Loucy (cell line): ENCODE results near the gene KCNA10.

Source experiments
- EZH2phosphoT487 ChIP-seq: fragments of 200-600 bp; IDR thresholded peaks from 2 replicates; pipeline ENCODE4 v1.6.1; 2018; ENCODE audit warnings: antibody characterized with exemption, mild to moderate bottlenecking, moderate library complexity, borderline replicate concordance
- TF ChIP-seq, protein P1 (sequence below): fragments of 200-600 bp; sonication (generic); conservative IDR thresholded peaks from 2 replicates; pipeline ENCODE4 v1.5.1; 2014; ENCODE audit warnings: mild to moderate bottlenecking, antibody characterized with exemption, low read length

DNA sequence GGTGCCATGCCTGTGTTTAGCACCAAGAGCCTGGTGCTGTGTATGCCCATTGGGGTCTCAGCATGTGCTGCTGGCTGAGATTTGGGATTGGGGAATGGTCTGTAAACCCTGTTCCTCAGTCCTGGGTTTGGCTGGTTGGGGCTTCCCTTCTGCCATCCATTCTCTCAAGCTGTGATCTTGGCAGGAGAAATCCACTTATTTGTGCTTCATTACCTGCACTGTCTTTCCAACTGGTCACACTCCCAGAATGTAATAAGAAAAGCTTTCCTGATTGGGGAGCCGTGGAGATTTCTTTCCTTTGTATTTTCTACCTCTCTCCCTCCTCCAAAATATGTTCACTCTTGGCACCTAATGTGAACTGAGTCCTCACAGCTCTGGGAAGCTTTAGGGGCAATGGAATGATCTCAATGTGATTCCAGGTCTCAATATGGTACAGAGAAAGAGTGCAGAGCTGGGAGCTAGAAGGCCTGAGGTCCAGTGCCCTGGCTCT is 23.0 kb upstream of the KCNA10 start:
- TF ChIP-seq, protein P1, sequence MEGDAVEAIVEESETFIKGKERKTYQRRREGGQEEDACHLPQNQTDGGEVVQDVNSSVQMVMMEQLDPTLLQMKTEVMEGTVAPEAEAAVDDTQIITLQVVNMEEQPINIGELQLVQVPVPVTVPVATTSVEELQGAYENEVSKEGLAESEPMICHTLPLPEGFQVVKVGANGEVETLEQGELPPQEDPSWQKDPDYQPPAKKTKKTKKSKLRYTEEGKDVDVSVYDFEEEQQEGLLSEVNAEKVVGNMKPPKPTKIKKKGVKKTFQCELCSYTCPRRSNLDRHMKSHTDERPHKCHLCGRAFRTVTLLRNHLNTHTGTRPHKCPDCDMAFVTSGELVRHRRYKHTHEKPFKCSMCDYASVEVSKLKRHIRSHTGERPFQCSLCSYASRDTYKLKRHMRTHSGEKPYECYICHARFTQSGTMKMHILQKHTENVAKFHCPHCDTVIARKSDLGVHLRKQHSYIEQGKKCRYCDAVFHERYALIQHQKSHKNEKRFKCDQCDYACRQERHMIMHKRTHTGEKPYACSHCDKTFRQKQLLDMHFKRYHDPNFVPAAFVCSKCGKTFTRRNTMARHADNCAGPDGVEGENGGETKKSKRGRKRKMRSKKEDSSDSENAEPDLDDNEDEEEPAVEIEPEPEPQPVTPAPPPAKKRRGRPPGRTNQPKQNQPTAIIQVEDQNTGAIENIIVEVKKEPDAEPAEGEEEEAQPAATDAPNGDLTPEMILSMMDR = no peak
- TF ChIP-seq EZH2phosphoT487 = no peak
